ENCODE results near the gene MS4A15.

The MS4A15 gene

DNA sequence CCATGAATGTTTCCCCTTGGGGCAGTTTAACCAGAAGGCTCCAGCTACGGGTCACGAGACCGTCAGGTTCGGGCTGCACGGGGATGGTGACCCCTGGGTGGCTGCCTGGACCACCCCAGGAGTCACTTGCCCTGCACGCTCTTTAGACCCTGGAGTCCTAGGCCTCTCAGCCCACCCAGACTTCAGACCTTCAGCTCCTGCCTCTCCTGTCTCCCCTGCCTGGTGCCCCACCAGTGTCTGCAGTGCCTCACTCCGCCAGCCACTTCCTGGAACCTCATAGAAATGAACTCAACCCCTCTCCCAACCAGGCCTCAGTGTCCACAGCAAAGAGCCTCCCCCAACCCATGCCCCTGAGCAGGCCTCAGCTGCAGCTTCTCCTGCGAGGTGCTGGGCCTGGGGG lies 16.0 kb downstream of the MS4A15 start:
- TF ChIP-seq JUND (IDR thresholded peaks at IDR 0.05; ENCODE audit: low read depth), result no peak
- in situ Hi-C loops (cut with HindIII; ENCODE audit: low pct_unique_long_range_greater_than_20kb, low sequenced_read_pairs), result no loop called here
- DNase-seq (ENCODE audit: low read depth in 1 of 2, low spot score in 1 of 2), result no peak

DNA sequence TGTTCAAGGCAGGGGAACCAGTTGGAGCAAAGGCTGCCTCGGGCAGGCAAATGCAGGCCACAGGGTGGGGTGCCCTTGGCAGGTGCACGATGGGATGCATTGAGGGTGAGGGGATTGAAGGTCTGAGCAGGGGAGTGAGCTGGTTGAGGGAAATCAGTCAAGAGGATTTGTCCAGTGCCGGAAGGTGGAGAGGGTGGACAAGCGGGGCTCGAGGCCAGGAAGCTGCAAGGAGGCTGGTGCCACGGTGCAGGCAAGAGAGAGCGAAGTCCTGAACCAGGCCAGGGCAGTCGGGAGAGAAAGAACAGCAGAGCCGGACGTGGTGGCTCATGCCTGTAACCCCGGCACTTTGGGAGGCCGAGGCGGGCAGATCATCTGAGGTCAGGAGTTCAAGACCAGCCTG lies 18.1 kb downstream of the MS4A15 start:
- no peak for DNase-seq (ENCODE audit: low read depth in 1 of 2, low spot score in 1 of 2)
- no peak for TF ChIP-seq JUND (IDR thresholded peaks at IDR 0.05; ENCODE audit: low read depth)
- in situ Hi-C loops (cut with HindIII; ENCODE audit: low pct_unique_long_range_greater_than_20kb, low sequenced_read_pairs), result no loop called here

DNA sequence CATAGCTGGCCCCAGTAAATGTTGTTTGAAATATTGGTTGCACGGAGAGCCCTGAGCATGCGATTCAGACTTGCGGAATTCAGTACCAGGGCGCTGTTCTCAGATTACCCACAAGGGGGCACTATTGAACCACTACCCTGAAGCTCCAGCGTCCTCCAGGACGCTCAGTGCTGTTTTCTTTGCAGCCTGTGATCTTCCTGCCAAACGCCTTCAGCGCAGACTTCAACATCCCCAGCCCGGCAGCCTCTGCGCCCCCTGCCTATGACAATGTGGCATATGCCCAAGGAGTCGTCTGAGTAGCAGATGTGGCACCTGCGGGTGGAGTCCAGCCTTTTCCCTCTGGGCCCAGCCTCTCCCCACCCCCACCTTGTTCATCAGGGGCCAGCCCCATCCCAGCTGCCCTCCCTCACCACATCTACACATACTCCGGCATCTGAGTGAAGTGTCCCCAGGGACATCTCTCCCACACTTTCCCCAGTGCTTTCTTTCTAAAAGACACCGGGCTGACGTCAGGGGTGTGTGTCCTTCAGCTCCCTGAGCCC lies 18.8 kb downstream of the MS4A15 start:
- in situ Hi-C loops (cut with HindIII; ENCODE audit: low pct_unique_long_range_greater_than_20kb, low sequenced_read_pairs), result no loop called here
- DNase-seq (ENCODE audit: low read depth in 1 of 2, low spot score in 1 of 2), result peak; percentile 89 to 92
- no peak for TF ChIP-seq JUND (IDR thresholded peaks at IDR 0.05; ENCODE audit: low read depth)

DNA sequence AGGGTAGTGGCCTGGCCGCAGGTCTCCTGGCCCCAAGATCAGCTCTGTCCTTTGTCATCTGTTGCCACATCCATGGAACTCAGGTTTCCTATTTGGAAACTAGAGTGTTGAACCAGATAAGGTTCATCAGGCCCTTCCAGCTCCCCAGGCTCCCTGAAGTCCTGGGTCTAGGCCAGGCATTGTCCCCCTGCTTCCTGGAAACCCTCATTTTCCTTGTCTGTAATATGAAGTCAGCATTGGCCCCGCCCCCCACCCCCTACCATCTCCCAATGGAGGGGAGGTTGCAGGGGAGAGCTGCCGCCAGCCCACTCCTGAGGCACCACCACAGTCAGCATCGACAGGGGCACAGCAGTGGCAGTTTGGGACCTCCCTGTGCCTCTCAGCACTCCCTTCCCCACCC lies 19.5 kb downstream of the MS4A15 start:
- in situ Hi-C loops (cut with HindIII; ENCODE audit: low pct_unique_long_range_greater_than_20kb, low sequenced_read_pairs), result no loop called here
- no peak for TF ChIP-seq JUND (IDR thresholded peaks at IDR 0.05; ENCODE audit: low read depth)
- no peak for DNase-seq (ENCODE audit: low read depth in 1 of 2, low spot score in 1 of 2)

DNA sequence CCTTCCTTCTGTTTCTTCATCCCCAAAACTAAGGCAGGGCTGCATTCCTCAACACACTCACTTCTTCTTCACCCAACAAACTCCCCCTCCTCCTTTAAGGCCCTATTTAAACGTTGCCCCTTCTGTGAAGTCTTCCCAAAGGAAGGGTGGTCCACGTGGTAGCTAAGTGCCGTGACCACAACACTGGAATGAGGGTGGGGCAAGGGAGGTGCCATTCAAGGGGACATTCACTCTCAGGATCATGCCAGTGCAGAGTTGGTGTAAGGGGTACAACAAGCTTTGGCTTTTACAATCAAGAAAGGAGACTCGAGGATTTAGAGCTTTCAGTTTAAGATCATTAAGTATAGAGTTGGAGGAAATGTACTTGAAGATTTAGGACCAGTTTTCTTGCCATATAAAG lies 20.4 kb downstream of the MS4A15 start:
- TF ChIP-seq JUND (IDR thresholded peaks at IDR 0.05; ENCODE audit: low read depth), result no peak
- in situ Hi-C loops (cut with HindIII; ENCODE audit: low pct_unique_long_range_greater_than_20kb, low sequenced_read_pairs), result no loop called here
- no peak for DNase-seq (ENCODE audit: low read depth in 1 of 2, low spot score in 1 of 2)

DNA sequence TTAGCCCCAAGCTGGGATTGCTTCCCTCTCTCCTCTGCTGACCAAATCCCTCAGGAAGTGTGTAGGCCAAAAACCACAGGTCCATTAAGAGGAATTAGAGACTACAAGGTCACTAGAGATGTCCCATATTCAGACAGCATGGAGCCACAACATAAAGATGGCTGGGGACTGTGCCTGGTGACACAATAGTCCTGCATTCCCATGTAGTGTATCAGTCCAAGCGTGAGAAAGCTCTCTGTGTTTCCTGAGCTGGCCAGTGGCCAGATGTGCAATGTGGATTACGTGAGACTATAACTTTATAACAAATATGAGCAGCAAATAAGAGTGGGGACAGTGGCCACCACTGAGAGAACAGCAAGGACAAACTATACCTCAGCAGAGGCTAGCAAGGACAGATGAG lies 20.9 kb downstream of the MS4A15 start:
- peak in 1 of 2 experiments; percentile 36 for DNase-seq (ENCODE audit: low read depth in 1 of 2, low spot score in 1 of 2)
- in situ Hi-C loops (cut with HindIII; ENCODE audit: low pct_unique_long_range_greater_than_20kb, low sequenced_read_pairs), result no loop called here
- no peak for TF ChIP-seq JUND (IDR thresholded peaks at IDR 0.05; ENCODE audit: low read depth)

DNA sequence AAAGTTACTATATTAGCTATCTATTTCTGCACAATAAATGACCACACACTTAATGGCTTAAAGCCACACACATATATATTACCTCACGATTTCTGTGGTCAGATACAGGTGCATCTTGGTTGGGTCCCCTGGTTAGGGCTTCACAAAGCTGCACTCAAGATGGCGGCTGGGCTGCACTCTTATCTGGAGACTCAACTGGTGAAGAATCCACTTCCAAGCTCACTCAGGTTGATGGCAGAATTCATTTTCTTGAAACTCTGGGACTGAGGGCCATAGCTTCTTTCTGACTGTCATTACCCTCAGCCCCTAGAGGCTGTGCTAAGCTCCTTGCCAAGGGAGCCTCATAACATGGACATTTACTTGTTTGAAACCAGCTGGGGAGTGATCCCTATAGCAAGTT lies 23.4 kb downstream of the MS4A15 start:
- TF ChIP-seq JUND (IDR thresholded peaks at IDR 0.05; ENCODE audit: low read depth), result no peak

DNA sequence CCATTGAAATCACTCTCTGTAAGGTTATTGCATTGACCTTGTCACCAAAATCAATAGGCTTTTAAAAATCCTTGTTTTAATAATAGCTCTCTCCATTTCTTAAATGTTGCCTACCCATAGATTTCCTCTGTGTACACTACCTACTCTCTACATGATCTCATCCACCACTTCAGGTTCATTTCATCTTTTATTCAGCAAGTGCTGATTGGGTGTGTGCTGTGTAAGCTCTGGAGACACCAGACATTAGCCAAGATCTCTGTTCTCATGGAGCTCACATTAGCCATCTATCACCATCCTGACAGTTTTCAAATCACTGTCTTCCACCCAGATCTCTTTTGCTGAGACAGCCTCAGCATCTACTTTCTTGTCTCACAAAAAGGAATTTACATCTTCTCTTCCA lies 24.1 kb downstream of the MS4A15 start:
- DNase-seq (ENCODE audit: low read depth in 1 of 2, low spot score in 1 of 2), result no peak
- in situ Hi-C loops (cut with HindIII; ENCODE audit: low pct_unique_long_range_greater_than_20kb, low sequenced_read_pairs), result no loop called here
- TF ChIP-seq JUND (IDR thresholded peaks at IDR 0.05; ENCODE audit: low read depth), result no peak

More for the DNA sequence above, 23.4 kb downstream of the MS4A15 start:
- in situ Hi-C loops (cut with HindIII; ENCODE audit: low pct_unique_long_range_greater_than_20kb, low sequenced_read_pairs), result no loop called here
- DNase-seq (ENCODE audit: low read depth in 1 of 2, low spot score in 1 of 2), result no peak

DNA sequence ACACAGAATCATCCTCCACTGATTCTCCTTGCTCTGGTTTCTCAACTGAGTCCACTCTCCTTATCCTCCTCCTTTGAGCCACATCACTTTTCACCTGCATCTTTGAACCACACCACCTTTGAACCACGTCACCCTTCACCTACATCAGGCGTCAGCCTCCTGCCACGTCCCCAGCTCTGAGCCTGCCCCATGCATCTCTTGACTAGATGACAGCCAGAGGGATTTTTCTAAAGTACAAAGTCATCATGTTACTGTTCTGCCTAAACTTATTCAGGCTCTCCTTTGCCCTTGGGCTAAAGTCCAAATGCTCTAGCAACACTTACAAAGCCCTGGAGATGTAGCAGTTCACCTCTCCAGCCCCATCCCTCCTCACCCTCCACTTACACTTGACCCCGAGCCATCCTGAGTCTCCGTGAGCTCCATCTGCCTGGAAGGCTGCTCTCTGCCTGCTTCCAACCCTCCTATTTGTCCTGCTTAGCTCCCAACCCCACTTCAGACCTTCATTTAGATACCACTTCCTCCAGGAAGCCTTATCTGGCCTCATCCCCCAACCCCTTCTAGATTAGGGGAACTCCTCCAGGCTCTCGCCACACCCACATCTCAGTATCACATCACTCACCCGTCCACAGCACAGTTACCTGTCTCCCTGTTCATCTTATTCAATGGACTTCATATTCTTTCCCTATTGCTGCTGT lies 24.8 kb downstream of the MS4A15 start:
- TF ChIP-seq JUND (IDR thresholded peaks at IDR 0.05; ENCODE audit: low read depth), result no peak

DNA sequence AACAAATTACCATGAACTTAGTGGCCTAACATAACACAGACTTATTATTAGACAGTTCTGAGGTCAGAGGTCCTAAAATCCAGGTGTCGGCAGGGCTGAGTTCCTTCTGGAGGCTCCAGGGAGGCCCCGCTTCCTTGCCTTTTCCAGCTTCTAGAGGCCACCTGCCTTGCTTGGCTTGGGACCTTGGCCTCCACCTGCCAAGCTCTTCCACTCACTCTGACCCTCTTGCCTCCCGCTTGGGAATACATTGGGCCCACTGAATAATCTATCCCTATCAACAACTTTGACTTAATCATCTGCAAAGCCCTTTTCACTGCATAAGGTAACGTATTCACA lies 25.3 kb downstream of the MS4A15 start:
- DNase-seq (ENCODE audit: low read depth in 1 of 2, low spot score in 1 of 2), result no peak
- no peak for TF ChIP-seq JUND (IDR thresholded peaks at IDR 0.05; ENCODE audit: low read depth)
- in situ Hi-C loops (cut with HindIII; ENCODE audit: low pct_unique_long_range_greater_than_20kb, low sequenced_read_pairs), result no loop called here

More for the DNA sequence above, 24.8 kb downstream of the MS4A15 start:
- in situ Hi-C loops (cut with HindIII; ENCODE audit: low pct_unique_long_range_greater_than_20kb, low sequenced_read_pairs), result no loop called here
- no peak for DNase-seq (ENCODE audit: low read depth in 1 of 2, low spot score in 1 of 2)

DNA sequence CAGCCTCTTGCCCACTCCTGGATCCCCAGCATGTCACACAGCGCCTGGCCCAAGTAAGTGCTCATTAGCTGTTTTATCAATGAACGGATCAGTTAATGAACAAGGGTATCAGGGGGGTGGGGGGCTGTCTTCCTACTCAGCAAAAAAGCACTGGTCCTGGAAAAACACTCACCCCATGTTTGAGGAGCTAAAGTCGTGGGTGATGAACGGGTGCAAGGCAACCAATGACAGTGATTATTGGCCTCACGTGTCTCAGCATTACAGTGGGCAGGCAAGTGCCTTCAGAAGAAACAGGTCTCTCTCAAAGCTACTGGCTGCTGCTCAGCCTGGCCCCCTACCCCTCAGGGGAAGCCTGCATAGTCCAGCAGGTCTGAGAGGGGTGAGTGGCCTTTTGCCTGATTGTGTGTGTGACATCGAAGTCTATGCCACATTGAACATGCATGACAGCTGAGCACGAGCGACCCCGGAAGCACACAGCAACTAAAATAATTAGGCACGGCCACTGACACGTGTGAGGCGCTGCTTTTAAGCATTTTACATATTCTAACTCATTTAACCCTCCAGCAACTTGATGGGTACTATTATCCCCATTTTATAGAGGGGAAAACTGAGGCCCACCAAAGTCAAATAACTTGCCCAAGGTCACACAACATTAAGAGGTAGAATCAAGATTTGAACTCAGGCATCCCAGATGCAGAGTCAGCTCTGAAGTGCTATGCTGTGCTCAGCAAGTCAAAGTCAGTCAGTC lies 25.9 kb downstream of the MS4A15 start:
- no peak for TF ChIP-seq JUND (IDR thresholded peaks at IDR 0.05; ENCODE audit: low read depth)
- in situ Hi-C loops (cut with HindIII; ENCODE audit: low pct_unique_long_range_greater_than_20kb, low sequenced_read_pairs), result no loop called here
- DNase-seq (ENCODE audit: low read depth in 1 of 2, low spot score in 1 of 2), result no peak

DNA sequence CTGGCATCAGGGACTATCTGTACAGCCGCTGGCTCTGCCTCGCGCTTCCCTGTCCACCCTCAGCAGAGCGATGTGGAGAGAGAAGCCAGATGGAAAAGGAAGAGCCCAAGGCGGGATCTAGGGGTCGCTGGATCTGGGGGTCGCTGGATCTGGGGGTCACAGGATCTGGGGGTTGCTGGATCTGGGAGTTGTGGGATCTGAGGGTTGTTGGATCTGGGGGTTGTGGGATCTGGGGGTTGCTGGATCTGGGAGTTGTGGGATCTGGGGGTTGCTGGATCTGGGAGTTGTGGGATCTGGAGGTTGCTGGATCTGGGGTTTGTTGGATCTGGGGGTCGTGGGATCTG lies 26.4 kb downstream of the MS4A15 start:
- no peak for TF ChIP-seq JUND (IDR thresholded peaks at IDR 0.05; ENCODE audit: low read depth)
- in situ Hi-C loops (cut with HindIII; ENCODE audit: low pct_unique_long_range_greater_than_20kb, low sequenced_read_pairs), result no loop called here
- no peak for DNase-seq (ENCODE audit: low read depth in 1 of 2, low spot score in 1 of 2)

DNA sequence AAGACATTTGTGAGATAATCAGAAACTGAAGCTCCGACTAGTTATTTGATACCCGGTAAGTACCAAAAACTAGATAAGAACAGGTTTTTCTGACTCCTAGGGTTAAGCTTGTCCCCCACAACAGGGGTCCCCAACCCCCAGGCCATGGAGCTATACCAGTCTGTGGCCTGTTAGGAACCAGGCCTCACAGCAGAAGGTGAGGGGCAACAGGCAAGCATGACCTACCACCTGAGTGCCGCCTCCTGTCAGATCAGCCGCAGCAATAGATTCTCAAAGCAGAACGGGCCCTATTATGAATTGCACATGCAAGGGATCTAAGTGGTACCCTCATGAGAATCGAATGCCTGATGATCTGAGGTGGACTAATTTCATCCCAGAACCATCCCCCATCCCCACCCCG lies 27.2 kb downstream of the MS4A15 start:
- TF ChIP-seq JUND (IDR thresholded peaks at IDR 0.05; ENCODE audit: low read depth), result no peak
- in situ Hi-C loops (cut with HindIII; ENCODE audit: low pct_unique_long_range_greater_than_20kb, low sequenced_read_pairs), result no loop called here
- DNase-seq (ENCODE audit: low read depth in 1 of 2, low spot score in 1 of 2), result no peak
